ENCODE results near the gene SLC45A3. TPM values are rescaled to one million over a fixed set of nuclear protein-coding genes. Genes with fewer than 3 reads are reported as not detected.

SLC45A3 gene
- total RNA-seq, 1 donor from 2014 or later = 9.2 TPM

- H3K9me3 Mint-ChIP-seq (ENCODE audit: unreplicated experiment) = no peaks in the 10 kb centered on the region
These were observed 9.9 kb upstream of the SLC45A3 start for GRCh38 chr1:205690122-205690756.

GRCh38 chr1:205689479-205689878, 9.2 kb upstream of the SLC45A3 start:
- no peaks in the 10 kb centered on the region for H3K9me3 Mint-ChIP-seq (ENCODE audit: unreplicated experiment)
- TF ChIP-seq CTCF (IDR thresholded peaks at IDR 0.05; ENCODE audit: unreplicated experiment) = no peak
- H3K27me3 Mint-ChIP-seq (ENCODE audit: unreplicated experiment) = peaks cover 8% of the 10 kb centered on the region
- H3K27ac Mint-ChIP-seq (ENCODE audit: unreplicated experiment) = no peak overlapping the region
- peaks cover 3% of the 10 kb centered on the region for H3K36me3 Mint-ChIP-seq (ENCODE audit: low read depth, unreplicated experiment)
- H3K4me1 Mint-ChIP-seq (ENCODE audit: unreplicated experiment) = peaks cover 13% of the 10 kb centered on the region
- DNase-seq (ENCODE audit: low spot score) = no peak
- H3K4me3 Mint-ChIP-seq (ENCODE audit: unreplicated experiment) = no peak overlapping the region

More at GRCh38 chr1:205690122-205690756, 9.9 kb upstream of the SLC45A3 start:
- no peak overlapping the region for H3K27ac Mint-ChIP-seq (ENCODE audit: unreplicated experiment)
- no peak for TF ChIP-seq CTCF (IDR thresholded peaks at IDR 0.05; ENCODE audit: unreplicated experiment)
- H3K27me3 Mint-ChIP-seq (ENCODE audit: unreplicated experiment) = peaks cover 8% of the 10 kb centered on the region
- no peak for DNase-seq (ENCODE audit: low spot score)
- H3K4me3 Mint-ChIP-seq (ENCODE audit: unreplicated experiment) = no peak overlapping the region
- H3K4me1 Mint-ChIP-seq (ENCODE audit: unreplicated experiment) = peaks cover 13% of the 10 kb centered on the region
- peaks cover 3% of the 10 kb centered on the region for H3K36me3 Mint-ChIP-seq (ENCODE audit: low read depth, unreplicated experiment)

- no peak overlapping the region for H3K27ac Mint-ChIP-seq (ENCODE audit: unreplicated experiment)
- H3K27me3 Mint-ChIP-seq (ENCODE audit: unreplicated experiment) = peaks cover 6% of the 10 kb centered on the region
- no peaks in the 10 kb centered on the region for H3K9me3 Mint-ChIP-seq (ENCODE audit: unreplicated experiment)
- H3K4me3 Mint-ChIP-seq (ENCODE audit: unreplicated experiment) = no peak overlapping the region
- TF ChIP-seq CTCF (IDR thresholded peaks at IDR 0.05; ENCODE audit: unreplicated experiment) = no peak
- no peak for DNase-seq (ENCODE audit: low spot score)
- H3K4me1 Mint-ChIP-seq (ENCODE audit: unreplicated experiment) = peaks cover 6% of the 10 kb centered on the region
- H3K36me3 Mint-ChIP-seq (ENCODE audit: low read depth, unreplicated experiment) = peaks cover 3% of the 10 kb centered on the region
These were observed 8.1 kb upstream of the SLC45A3 start for GRCh38 chr1:205688171-205689080.

GRCh38 chr1:205687242-205687641, 6.9 kb upstream of the SLC45A3 start:
- no peak overlapping the region for H3K4me3 Mint-ChIP-seq (ENCODE audit: unreplicated experiment)
- no peaks in the 10 kb centered on the region for H3K9me3 Mint-ChIP-seq (ENCODE audit: unreplicated experiment)
- H3K27me3 Mint-ChIP-seq (ENCODE audit: unreplicated experiment) = peaks cover 1% of the 10 kb centered on the region
- H3K27ac Mint-ChIP-seq (ENCODE audit: unreplicated experiment) = no peak overlapping the region
- TF ChIP-seq CTCF (IDR thresholded peaks at IDR 0.05; ENCODE audit: unreplicated experiment) = no peak
- H3K4me1 Mint-ChIP-seq (ENCODE audit: unreplicated experiment) = peaks cover 2% of the 10 kb centered on the region
- H3K36me3 Mint-ChIP-seq (ENCODE audit: low read depth, unreplicated experiment) = peaks cover 3% of the 10 kb centered on the region
- DNase-seq (ENCODE audit: low spot score) = no peak

- peaks cover 12% of the 10 kb centered on the region for H3K27me3 Mint-ChIP-seq (ENCODE audit: unreplicated experiment)
- peaks cover 35% of the 10 kb centered on the region for H3K4me1 Mint-ChIP-seq (ENCODE audit: unreplicated experiment)
- no peak for TF ChIP-seq CTCF (IDR thresholded peaks at IDR 0.05; ENCODE audit: unreplicated experiment)
- no peak for DNase-seq (ENCODE audit: low spot score)
- no peaks in the 10 kb centered on the region for H3K36me3 Mint-ChIP-seq (ENCODE audit: low read depth, unreplicated experiment)
- H3K27ac Mint-ChIP-seq (ENCODE audit: unreplicated experiment) = no peak overlapping the region
- no peaks in the 10 kb centered on the region for H3K9me3 Mint-ChIP-seq (ENCODE audit: unreplicated experiment)
- H3K4me3 Mint-ChIP-seq (ENCODE audit: unreplicated experiment) = no peak overlapping the region
These were observed 1.1 kb upstream of the SLC45A3 start for GRCh38 chr1:205681364-205681763.

Measured in endothelial cell (in vitro differentiated cells).